ENCODE measurements around the gene OR6S1. TPM values are rescaled to one million over a fixed set of nuclear protein-coding genes. Genes with fewer than 3 reads are reported as not detected.
A peak's percentile ranks its signal among the peaks of the same experiment; 100 is the strongest.

The OR6S1 gene
- total RNA-seq, 1 experiment from 2014 or later: not detected

- TF ChIP-seq HMGXB4 (CRISPR knock-in tag; IDR thresholded peaks at IDR 0.05) (no peak), ZNF512 (CRISPR knock-in tag; IDR thresholded peaks at IDR 0.05; ENCODE audit: borderline replicate concordance) (no peak), GTF2I (CRISPR knock-in tag; conservative IDR thresholded peaks at IDR 0.05) (no peak), JUN (CRISPR knock-in tag; IDR thresholded peaks at IDR 0.05) (no peak), PRRX2 (CRISPR knock-in tag; IDR thresholded peaks at IDR 0.05) (no peak), PREB (CRISPR knock-in tag; IDR thresholded peaks at IDR 0.05; ENCODE audit: borderline replicate concordance) (no peak), FOXP1 (CRISPR knock-in tag; IDR thresholded peaks at IDR 0.05; ENCODE audit: borderline replicate concordance) (no peak), TEAD4 (CRISPR knock-in tag; IDR thresholded peaks at IDR 0.05) (no peak), ZNF138 (CRISPR knock-in tag; conservative IDR thresholded peaks at IDR 0.05) (no peak)
Measured at GRCh38 chr14:20611277-20611676, 30.2 kb downstream of the OR6S1 start (continued).

GRCh38 chr14:20610002-20610765 lies 31.3 kb downstream of the OR6S1 start:
- peaks cover 18% of the 10 kb centered on the region for H3K4me1 Mint-ChIP-seq
- ChIA-PET POLR2A (interaction anchor here (0.6 kb wide), 1 partner anchor 204 kb away, joined by 4 read pairs; no protein-coding TSS in a partner anchor), CTCF (interaction anchor here (0.6 to 5.2 kb wide), 16 partner anchors 10 to 282 kb away, joined by 3 to 64 read pairs (median 6); partner anchors contain the start of genes APEX1, OSGEP, PARP2 and PIP4P1)
- H3K27ac Mint-ChIP-seq: no peak overlapping the region
- peak; percentile 20 for ATAC-seq
- no peaks in the 10 kb centered on the region for H3K36me3 Mint-ChIP-seq
- DNase-seq (ENCODE audit: low spot score): peak; percentile 88
- H3K9me3 Mint-ChIP-seq: no peaks in the 10 kb centered on the region
- TF ChIP-seq ZNF121 (CRISPR knock-in tag; IDR thresholded peaks at IDR 0.05) (no peak), TCF7 (CRISPR knock-in tag; IDR thresholded peaks at IDR 0.05; ENCODE audit: low read depth) (no peak), USF1 (CRISPR knock-in tag; IDR thresholded peaks at IDR 0.05) (no peak), ARID4B (CRISPR knock-in tag; IDR thresholded peaks at IDR 0.05; ENCODE audit: borderline replicate concordance) (no peak; the same call in 1 of the 2 replicates), SP1 (CRISPR knock-in tag; conservative IDR thresholded peaks at IDR 0.05) (peak; percentile 33; the same call in 1 of the 2 replicates), ZMAT4 (CRISPR knock-in tag; IDR thresholded peaks at IDR 0.05) (0 out of 2 replicates have a peak, but pooled peaks have one; percentile 23), SMAD4 (CRISPR knock-in tag; IDR thresholded peaks at IDR 0.05) (no peak), IRF2 (CRISPR knock-in tag; IDR thresholded peaks at IDR 0.05; ENCODE audit: borderline replicate concordance, low read depth) (no peak), GABPB1 (CRISPR knock-in tag; IDR thresholded peaks at IDR 0.05) (peak; percentile 56)
- no peak overlapping the region for H3K4me3 Mint-ChIP-seq
- no peaks in the 10 kb centered on the region for H3K27me3 Mint-ChIP-seq (ENCODE audit: low read depth)
